Activated naive CD8-positive, alpha-beta T cell treated with anti-CD3 and anti-CD28 coated beads, Interleukin-2, amount 50 U/mL, for 16 hours (primary cell): ENCODE measurements around the gene CRY2.
"Not testable (repeated sequence)": the region's sequence is repeated elsewhere in the genome, so short reads cannot be mapped to it uniquely, and the experiment has no call there.

Experiments used
- DNase-seq: peaks from one replicate; pipeline ENCODE4 v3.0.0-alpha.2; 2020; ENCODE audit warnings: low read depth, low spot score

The CRY2 gene

GRCh38 chr11:45899448-45900174, 52.3 kb downstream of the CRY2 start:
- DNase-seq = peak; percentile 42

DNA sequence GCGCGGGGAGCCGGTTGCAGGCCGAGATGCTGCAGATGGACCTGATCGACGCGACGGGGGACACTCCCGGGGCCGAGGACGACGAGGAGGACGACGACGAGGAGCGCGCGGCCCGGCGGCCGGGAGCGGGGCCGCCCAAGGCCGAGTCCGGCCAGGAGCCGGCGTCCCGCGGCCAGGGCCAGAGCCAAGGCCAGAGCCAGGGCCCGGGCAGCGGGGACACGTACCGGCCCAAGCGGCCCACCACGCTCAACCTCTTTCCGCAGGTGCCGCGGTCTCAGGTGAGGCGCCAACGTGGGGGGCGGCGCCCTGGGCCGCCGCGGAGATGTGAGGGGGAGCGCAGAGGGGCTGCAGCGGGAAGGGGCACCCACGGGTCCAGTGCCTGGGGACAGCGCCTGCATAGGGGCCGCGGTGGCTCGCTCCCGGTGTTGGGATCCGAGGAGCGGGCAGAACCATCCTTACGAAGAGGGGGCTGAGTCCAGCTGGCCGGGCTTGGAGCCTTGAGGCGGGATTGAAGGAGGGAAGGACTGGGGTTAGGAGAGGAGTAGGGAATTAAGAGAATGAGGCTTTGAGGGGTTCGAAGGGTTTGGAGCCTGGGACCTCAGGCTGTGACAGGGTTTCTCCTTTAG, 53.0 kb downstream of the CRY2 start:
- DNase-seq = not testable (repeated sequence)

GRCh38 chr11:45900916-45901617, 53.8 kb downstream of the CRY2 start:
- DNase-seq = no peak

DNA sequence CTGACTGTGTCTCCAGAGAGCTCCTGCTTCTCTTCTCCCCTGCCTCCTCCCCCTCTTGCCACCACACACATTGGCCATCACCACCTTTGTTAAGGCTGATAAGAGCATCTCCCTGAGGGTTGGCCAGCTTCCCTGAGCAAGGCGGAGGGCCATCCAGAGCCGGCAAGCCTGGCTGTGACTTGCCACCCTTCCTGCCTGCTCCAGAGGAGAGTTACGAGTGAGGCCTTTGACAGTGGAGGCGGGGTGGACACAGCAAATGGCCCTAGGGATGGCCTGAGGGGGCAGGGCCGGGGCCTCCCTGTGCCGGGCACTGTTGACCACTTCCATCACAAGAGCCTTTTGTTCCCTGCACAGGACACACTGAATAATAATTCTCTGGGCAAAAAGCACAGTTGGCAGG, 54.4 kb downstream of the CRY2 start:
- DNase-seq = no peak

DNA sequence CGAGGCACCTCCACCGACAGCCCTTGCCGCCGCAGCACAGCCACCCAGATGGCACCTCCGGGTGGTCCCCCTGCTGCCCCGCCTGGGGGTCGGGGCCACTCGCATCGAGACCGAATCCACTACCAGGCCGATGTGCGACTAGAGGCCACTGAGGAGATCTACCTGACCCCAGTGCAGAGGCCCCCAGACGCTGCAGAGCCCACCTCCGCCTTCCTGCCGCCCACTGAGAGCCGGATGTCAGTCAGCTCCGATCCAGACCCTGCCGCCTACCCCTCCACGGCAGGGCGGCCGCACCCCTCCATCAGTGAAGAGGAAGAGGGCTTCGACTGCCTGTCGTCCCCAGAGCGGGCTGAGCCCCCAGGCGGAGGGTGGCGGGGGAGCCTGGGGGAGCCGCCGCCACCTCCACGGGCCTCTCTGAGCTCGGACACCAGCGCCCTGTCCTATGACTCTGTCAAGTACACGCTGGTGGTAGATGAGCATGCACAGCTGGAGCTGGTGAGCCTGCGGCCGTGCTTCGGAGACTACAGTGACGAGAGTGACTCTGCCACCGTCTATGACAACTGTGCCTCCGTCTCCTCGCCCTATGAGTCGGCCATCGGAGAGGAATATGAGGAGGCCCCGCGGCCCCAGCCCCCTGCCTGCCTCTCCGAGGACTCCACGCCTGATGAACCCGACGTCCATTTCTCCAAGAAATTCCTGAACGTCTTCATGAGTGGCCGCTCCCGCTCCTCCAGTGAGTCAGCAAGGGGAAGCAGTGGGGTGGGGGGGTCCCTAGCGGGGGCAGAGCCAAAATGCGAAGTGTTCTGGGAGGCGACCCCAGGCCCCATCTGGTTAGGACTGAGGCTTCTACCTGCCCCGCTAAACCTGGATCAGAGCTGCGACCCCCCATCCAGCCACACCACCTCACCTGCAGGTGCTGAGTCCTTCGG, 55.4 kb downstream of the CRY2 start:
- DNase-seq = no peak

- no peak for DNase-seq
These were observed 57.1 kb downstream of the CRY2 start for GRCh38 chr11:45904309-45904915.

- DNase-seq = no peak
These were observed 57.8 kb downstream of the CRY2 start for GRCh38 chr11:45905095-45905494.

DNA sequence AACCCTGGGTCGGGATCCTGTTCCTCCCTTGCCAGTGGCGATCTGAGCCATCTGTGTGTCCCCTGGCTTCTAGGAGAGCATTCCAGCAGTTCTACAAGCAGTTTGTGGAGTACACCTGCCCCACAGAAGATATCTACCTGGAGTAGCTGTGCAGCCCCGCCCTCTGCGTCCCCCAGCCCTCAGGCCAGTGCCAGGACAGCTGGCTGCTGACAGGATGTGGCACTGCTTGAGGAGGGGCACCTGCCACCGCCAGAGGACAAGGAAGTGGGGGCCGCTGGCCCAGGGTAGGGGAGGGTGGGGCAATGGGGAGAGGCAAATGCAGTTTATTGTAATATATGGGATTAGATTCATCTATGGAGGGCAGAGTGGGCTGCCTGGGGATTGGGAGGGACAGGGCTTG, 58.3 kb downstream of the CRY2 start:
- not testable (repeated sequence) for DNase-seq

DNA sequence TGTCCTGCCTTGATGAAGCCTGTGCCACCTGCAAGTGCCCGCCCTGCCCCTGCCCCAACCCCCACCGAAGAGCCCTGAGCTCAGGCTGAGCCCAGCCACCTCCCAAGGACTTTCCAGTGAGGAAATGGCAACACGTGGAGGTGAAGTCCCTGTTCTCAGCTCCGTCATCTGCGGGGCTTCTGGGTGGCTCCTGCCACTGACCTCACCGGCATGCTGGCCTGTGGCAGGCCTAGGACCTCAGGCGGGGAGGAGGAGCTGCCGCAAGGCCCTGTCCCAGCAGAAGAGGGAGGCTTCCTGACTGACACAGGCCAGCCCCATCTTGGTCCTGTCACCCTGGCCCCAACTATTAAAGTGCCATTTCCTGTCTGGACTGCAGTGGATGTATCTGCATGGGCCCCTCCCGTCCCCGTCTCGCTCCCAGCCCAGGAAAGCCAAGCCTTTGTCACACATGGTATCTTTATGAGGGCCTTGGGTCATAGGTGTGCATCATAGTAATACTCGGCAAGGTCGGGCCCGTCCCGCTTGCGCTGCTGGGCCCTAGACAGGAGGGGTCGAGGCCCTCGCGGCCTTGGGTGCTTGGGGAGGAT, 58.9 kb downstream of the CRY2 start:
- DNase-seq = no peak

- DNase-seq = no peak
These were observed 59.8 kb downstream of the CRY2 start, which contains the start of gene FREY1 for GRCh38 chr11:45906965-45907611. Gene FREY1, minus strand, starts transcription at chr11:45907271. Its CDS starts 26 bp downstream, at chr11:45907245.

DNA sequence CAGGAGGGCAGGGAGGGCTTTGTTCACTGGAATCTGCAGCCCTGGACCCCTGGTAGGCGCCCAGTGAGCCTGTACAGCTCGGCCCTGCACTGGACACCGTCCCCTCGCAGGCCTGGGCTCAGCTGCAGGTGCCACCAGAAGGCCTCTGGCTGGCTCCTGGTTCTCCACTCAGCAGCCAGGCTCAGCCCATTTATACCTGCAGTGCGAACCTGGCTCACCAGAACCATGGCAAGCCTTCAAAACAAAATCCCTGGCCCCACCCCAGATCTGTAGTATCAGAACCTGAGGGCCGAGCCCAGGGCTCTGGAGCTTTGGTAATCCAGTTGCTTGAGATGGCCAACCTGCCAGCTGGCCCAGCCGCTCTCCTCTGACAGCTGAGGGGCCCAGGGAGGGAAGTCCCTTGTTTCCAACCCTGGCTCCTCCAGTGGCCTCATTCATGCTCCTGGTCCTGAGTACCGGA, 60.7 kb downstream of the CRY2 start:
- DNase-seq = no peak

DNA sequence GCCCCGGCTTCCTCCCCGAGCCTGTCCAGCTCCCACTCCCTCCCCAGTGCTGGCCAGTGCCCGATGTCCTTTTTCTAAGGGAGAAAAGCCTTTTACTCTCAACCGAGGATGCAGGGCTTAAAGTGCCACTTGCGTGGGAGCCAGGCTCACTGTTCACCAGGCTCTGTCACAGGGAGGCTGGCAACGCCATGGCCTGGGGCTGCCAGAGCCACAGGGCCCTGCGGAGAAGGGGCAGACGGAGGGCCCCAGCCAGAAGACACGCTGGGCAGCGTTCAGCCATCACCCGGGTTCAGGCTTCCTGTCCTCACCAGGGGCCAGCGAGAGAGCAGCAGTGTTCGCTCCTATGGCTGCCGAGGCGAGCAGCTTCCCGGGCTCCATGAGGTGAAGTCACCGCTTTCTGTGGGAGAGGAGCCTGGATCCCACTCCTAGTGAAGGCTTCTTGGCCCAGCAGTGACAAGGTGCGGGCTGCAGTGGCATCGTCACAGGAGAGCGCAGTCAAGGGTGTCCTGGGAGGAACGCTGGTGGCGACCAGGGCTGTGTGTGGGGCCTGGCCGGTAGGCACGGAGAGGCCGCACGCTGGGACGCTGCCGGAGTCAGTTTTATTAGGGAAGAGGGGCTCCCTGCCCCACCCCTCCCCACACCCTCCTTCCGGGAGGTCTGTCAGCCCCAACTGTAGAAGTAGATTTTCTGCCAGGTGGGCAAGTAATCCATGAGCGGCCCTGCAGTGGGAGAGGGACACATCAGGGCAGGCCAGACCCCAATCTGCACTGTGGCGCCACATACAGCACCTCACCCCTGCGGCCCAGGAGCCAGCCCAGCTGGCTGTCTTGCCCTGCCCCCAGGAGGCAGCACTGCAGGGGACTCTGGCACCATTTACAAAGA, 62.6 kb downstream of the CRY2 start:
- no peak for DNase-seq

- no peak for DNase-seq
These were observed 63.3 kb downstream of the CRY2 start for GRCh38 chr11:45910623-45911022.

DNA sequence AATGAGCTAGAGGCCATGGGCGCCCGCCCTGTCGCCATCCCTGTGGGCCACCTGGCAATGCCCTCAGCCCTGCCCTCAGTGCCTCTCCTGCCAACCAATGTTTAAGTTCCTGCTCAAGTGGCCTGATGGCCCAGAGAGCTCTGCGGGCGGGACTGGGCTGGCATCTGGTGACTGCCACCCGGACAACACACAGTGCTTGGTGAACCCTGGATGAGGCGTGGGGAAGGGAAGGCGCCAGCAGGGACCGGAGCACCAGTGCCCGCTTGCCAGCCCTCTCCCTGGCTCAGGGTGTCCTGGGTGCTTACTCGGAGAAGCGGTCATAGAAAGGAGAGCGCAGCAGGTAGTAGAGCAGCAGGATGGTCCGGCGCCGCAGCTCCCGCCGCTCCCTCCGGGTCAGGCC, 66.2 kb downstream of the CRY2 start:
- DNase-seq = no peak

DNA sequence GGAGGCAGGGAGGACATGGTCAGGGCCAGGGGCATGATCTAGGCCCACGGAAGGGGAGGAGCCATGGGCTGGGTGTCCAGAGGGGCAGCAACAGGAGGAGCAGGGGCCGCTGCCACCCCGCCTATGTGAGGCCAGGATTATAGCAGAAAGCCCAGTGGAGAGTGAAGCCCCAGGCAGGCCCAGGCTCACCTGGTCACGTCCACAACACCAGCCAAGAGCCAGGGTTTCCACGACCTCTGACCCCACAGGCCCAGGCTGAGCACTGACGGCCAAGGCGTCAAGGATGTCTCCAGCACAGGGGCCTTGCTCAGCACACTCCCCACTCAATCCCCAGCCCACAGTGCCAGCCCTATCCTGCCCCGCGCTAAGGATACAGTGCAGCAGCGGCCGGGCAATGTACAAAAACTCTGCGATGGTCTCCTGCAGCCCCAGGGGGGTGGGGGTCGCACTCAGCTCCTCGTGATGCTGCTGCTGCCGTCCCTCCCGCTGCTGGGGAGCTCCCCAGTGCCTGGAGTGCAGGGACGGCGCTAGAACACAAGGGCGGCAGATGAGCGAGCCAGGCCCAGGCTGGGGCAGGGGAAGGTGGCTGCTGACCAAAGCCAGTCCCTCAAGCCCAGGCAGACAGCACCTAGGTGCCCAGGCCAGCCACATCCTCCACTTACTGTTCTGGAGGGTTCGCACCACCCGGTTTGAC, 66.8 kb downstream of the CRY2 start:
- no peak for DNase-seq

DNA sequence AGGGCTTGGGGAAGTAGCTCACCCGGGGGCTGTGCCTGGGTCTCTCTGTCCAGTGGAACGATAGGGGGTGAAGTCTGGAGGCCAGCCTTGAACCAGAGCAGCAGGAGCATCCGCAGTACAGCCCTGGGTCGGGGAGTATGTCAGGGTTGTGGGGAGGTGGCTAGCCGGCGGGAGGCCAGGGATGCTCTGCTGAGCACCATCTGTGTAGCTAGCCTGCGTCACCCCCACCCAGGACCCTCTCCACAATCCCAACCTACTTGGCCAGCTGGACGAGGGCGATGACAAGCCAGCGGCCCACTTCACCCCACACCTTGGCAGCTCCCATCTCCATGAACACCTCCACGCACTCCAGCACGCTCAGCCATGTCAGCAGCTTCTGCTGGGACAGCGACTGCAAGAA, 68.2 kb downstream of the CRY2 start:
- no peak for DNase-seq

- no peak for DNase-seq
These were observed 70.0 kb downstream of the CRY2 start for GRCh38 chr11:45917286-45917622.

- peak; percentile 89 for DNase-seq
These were observed 70.5 kb downstream of the CRY2 start, which contains the start of gene PEX16 for GRCh38 chr11:45917623-45918330. Gene PEX16, minus strand, starts transcription at chr11:45917877. Its CDS starts 66 bp downstream, at chr11:45917811.
